Kidney (tissue), 11 donors: ENCODE measurements around the gene KRTAP5-8. TPM values are rescaled to one million over a fixed set of nuclear protein-coding genes. Genes with fewer than 3 reads are reported as not detected.
A peak's percentile ranks its signal among the peaks of the same experiment; 100 is the strongest.
"Not testable (repeated sequence)": the region's sequence is repeated elsewhere in the genome, so short reads cannot be mapped to it uniquely, and the experiment has no call there.

Experiments used
- DNase-seq, 5 donors: peaks; one replicate each; pipeline ENCODE4 v3.0.0-alpha.2; 2013 to 2020
- FAIRE-seq: peaks from 2 replicates; lab custom pipeline; 2012; peaks lifted over from hg19 to GRCh38; lab: Jason Lieb, UNC
- H3K27ac ChIP-seq, 2 donors: one replicate each; pipeline ENCODE4 v1.7.0; 2013; ENCODE audit warnings: low read depth in 2 of 2, low read length in 2 of 2, inconsistent platforms in 1 of 2
- H3K27me3 ChIP-seq: one replicate; pipeline ENCODE4 v1.7.1; 2013; ENCODE audit warnings: low read length, inconsistent platforms; ENCODE audit not compliant: control insufficient read depth, insufficient read depth
- H3K36me3 ChIP-seq, 3 donors: one replicate each; pipeline versions ENCODE4 v1.7.0 to v1.7.1; 2013; ENCODE audit warnings: low read length in 3 of 3, control low read depth in 1 of 3, inconsistent platforms in 1 of 3; ENCODE audit not compliant: insufficient read depth in 3 of 3, control insufficient read depth in 2 of 3
- H3K4me1 ChIP-seq, 3 donors: one replicate each; pipeline versions ENCODE4 v1.7.0 to v1.7.1; 2013; ENCODE audit warnings: low read length in 3 of 3, inconsistent platforms in 1 of 3, low read depth in 1 of 3; ENCODE audit not compliant: control insufficient read depth in 2 of 3, insufficient read depth in 2 of 3
- H3K4me3 ChIP-seq, 3 donors: one replicate each; pipeline versions ENCODE4 v1.7.0 to v1.8.1; 2013; ENCODE audit warnings: low read length in 3 of 3, control low read depth in 1 of 3, inconsistent platforms in 1 of 3
- H3K9ac ChIP-seq, 3 donors: one replicate each; pipeline versions ENCODE4 v1.7.0 to v1.7.1; 2013; ENCODE audit warnings: low read length in 3 of 3, control low read depth in 1 of 3, inconsistent platforms in 1 of 3
- H3K9me3 ChIP-seq, 3 donors: one replicate each; pipeline versions ENCODE4 v1.7.0 to v1.7.1; 2013; ENCODE audit warnings: low read length in 3 of 3, control low read depth in 1 of 3, inconsistent platforms in 1 of 3; ENCODE audit not compliant: control insufficient read depth in 2 of 3, insufficient read depth in 1 of 3
- intact Hi-C: fragments of 100-400 bp; cut with DNase I; formaldehyde crosslinking; loops from one replicate; pipeline ENCODE4 v1.11.1; 2022
- polyA plus RNA-seq: library from polyadenylated mRNA; stranded (reverse); fragments of 350-450 nt; fragmentation: Illumina TruSeq; extraction: RNeasy Lipid Tissue Mini Kit (QIAGEN cat#74804); gene quantifications from one replicate; pipeline ENCODE4 v1.2.3, GENCODE V29; 2014; ENCODE audit warnings: low read depth, low replicate concordance; ENCODE audit not compliant: insufficient read depth
- total RNA-seq: library from RNA; stranded (reverse); fragmentation: NEBNext Ultra II Directional; extraction: Animal tissue kit (Norgen Biotek cat#: 25700); gene quantifications from one replicate; pipeline ENCODE4 v1.2.1, GENCODE V29; 2021
- donor health status: control.
- donor health status: control.
- donor health status: DM: yes; HTN: yes; CAD: no.
- donor health status: Normal renal cell carcinoma (clear cell type).

The KRTAP5-8 gene
- total and polyA plus RNA-seq, 2 donors from 2014 or later: 0.35 to 1.8 TPM

DNA sequence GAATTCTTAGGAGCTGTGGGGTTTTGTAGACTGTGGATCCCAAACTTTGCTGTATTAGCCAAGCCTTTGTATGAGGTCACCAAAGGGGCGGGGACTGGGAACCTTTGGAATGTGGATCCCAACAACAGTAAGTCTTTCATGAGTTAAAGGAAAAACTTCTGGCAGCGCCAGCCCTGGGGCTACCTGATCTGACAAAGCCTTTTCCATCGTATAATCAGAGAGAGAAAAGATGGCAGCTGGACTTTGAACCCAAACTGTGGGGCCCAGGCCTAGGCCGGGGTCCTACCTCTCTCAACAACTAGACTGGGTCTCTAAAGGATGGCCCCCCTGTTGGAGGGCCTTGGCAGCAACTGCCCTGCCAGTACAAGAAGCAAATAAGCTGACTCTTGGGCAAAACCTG, 50.5 kb downstream of the KRTAP5-8 start:
- H3K27ac ChIP-seq, H3K4me1 ChIP-seq, intact Hi-C loops, H3K4me3 ChIP-seq, H3K9me3 ChIP-seq, H3K27me3 ChIP-seq, H3K36me3 ChIP-seq, FAIRE-seq, H3K9ac ChIP-seq: not testable (repeated sequence)
- peak in 3 of 5 donors; percentile 34 to 57 (median 36) for DNase-seq

Other genes with a start within 250 kb of the KRTAP5-8 start
- gene DHCR7, start 89.6 kb upstream of the KRTAP5-8 start, total RNA-seq: 17.8 TPM
- gene DHCR7, start 89.6 kb upstream of the KRTAP5-8 start, polyA plus RNA-seq: 35.2 TPM
- 72.9 TPM for gene NADSYN1, start 84.8 kb upstream of the KRTAP5-8 start, total RNA-seq
- 34.9 TPM for gene NADSYN1, start 84.8 kb upstream of the KRTAP5-8 start, polyA plus RNA-seq
- 0.22 TPM for gene KRTAP5-7, start 10.8 kb upstream of the KRTAP5-8 start, total RNA-seq
- not detected for gene KRTAP5-7, start 10.8 kb upstream of the KRTAP5-8 start, polyA plus RNA-seq
- gene KRTAP5-9, start 10.4 kb downstream of the KRTAP5-8 start, total RNA-seq: 0.66 TPM
- gene KRTAP5-9, start 10.4 kb downstream of the KRTAP5-8 start, polyA plus RNA-seq: not detected
- gene KRTAP5-10, start 27.5 kb downstream of the KRTAP5-8 start, total RNA-seq: not detected
- gene KRTAP5-10, start 27.5 kb downstream of the KRTAP5-8 start, polyA plus RNA-seq: not detected
- gene KRTAP5-11, start 44.9 kb downstream of the KRTAP5-8 start, total RNA-seq: not detected
- gene KRTAP5-11, start 44.9 kb downstream of the KRTAP5-8 start, polyA plus RNA-seq: not detected